SU-DHL-6 (cell line): ENCODE measurements around the gene UBR4.

Experiments used
- CTCF ChIP-seq: fragments of 200-600 bp; sonication (generic); IDR thresholded peaks from one replicate; pipeline ENCODE4 v1.5.1; 2017; ENCODE audit warnings: antibody characterized with exemption, mild to moderate bottlenecking, low read length, moderate library complexity; ENCODE audit not compliant: insufficient read depth, poor library complexity, severe bottlenecking
- EZH2phosphoT487 ChIP-seq: fragments of 200-600 bp; sonication (generic), shearing (Covaris generic); conservative IDR thresholded peaks from 2 replicates; pipeline ENCODE4 v1.6.1; 2018; ENCODE audit warnings: mild to moderate bottlenecking, antibody characterized with exemption, low read length, moderate library complexity, mixed read lengths

GRCh38 chr1:19122668-19123067, 87.4 kb downstream of the UBR4 start:
- TF ChIP-seq CTCF (no peak), EZH2phosphoT487 (no peak)
